Measurements from ENCODE around the gene NPY4R2.
"Not testable (repeated sequence)": the region's sequence is repeated elsewhere in the genome, so short reads cannot be mapped to it uniquely, and the experiment has no call there.

- not testable (repeated sequence) for TF ChIP-seq CTCF, POLR2A (IDR thresholded peaks at IDR 0.05)
Measured at GRCh38 chr10:47932824-47933223, 14.4 kb downstream of the NPY4R2 start.
